Uterus (tissue), 4 donors: ENCODE data around the gene ADAM23. TPM values are rescaled to one million over a fixed set of nuclear protein-coding genes. Genes with fewer than 3 reads are reported as not detected.

ENCODE experiments used
- DNase-seq, 2 donors: peaks; one replicate each; pipeline ENCODE4 v3.0.0-alpha.2; 2019 to 2020
- H3K27ac ChIP-seq, 2 donors: fragments of 200-600 bp; sonication (generic); 1 replicate in 1 of 2; 2 replicates in 1 of 2; pipeline ENCODE4 v1.5.1; 2016 to 2018
- H3K27me3 ChIP-seq, 2 donors: fragments of 200-600 bp; sonication (generic); one replicate each; pipeline ENCODE4 v1.5.1; 2018 to 2019; ENCODE audit warnings: control low read depth in 1 of 2
- H3K36me3 ChIP-seq, 2 donors: fragments of 200-600 bp; sonication (generic); one replicate each; pipeline ENCODE4 v1.5.1; 2019; ENCODE audit warnings: control low read depth in 1 of 2
- H3K4me1 ChIP-seq, 2 donors: fragments of 200-600 bp; sonication (generic); one replicate each; pipeline ENCODE4 v1.5.1; 2018 to 2019; ENCODE audit warnings: control low read depth in 1 of 2
- H3K4me3 ChIP-seq, 2 donors: fragments of 200-600 bp; sonication (generic); 1 replicate in 1 of 2; 2 replicates in 1 of 2; pipeline ENCODE4 v1.5.1; 2018 to 2019; ENCODE audit warnings: mild to moderate bottlenecking in 1 of 2
- H3K9me3 ChIP-seq, 2 donors: fragments of 200-600 bp; sonication (generic); one replicate each; pipeline ENCODE4 v1.5.1; 2019; ENCODE audit warnings: control low read depth in 1 of 2
- POLR2A ChIP-seq, 2 donors: fragments of 450-650 bp; IDR thresholded peaks; one replicate each; pipeline ENCODE4 v1.6.1; 2016; ENCODE audit warnings: antibody characterized with exemption in 2 of 2, mild to moderate bottlenecking in 1 of 2, moderate library complexity in 1 of 2
- intact Hi-C: fragments of 100-400 bp; cut with DNase I; formaldehyde crosslinking; loops from one replicate; pipeline ENCODE4 v1.15.1; 2023; ENCODE audit warnings: low total_unique reads
- total RNA-seq, 4 donors: library from RNA; depleted of rRNA in 3 of 4; stranded (reverse); fragments of >200 nt in 3 of 4; gene quantifications; one replicate each; pipeline versions ENCODE4 v1.1.0 to v1.2.4, GENCODE V29; 2014 to 2023
- TF ChIP-seq, protein P1 (sequence below), 4 experiments: fragments of 200-600 bp in 2 of 4; fragments of 450-650 bp in 2 of 4; sonication (generic) in 2 of 4; IDR thresholded peaks; one replicate each; pipeline ENCODE4 v1.5.1; 2016 to 2019; ENCODE audit warnings: antibody characterized with exemption in 4 of 4, mild to moderate bottlenecking in 2 of 4, moderate library complexity in 1 of 4
- donor health status: DM: yes; HTN: yes; CAD: no.

Gene ADAM23
- total RNA-seq, 4 donors from 2014 or later, result 0.59 to 11.9 (median 2.4) TPM

DNA sequence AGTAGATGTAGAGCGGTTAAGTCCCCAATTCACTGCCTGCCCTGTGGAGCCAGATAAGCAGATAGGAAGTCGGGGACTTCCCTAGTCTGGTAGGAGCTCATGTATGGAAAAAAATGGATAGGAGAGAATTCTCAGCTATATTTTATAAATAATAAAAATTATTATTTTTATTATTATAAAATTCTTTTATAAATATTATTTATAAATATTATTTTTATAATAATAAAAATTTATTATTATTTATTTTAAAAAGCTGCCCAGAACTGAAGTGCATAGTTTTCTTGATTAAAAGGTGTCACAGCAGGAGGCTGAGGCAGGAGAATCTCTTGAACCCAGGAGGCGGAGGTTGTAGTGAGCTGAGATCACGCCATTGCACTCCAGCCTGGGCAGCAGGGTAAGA lies 97.4 kb downstream of the ADAM23 start:
- TF ChIP-seq, protein P1, sequence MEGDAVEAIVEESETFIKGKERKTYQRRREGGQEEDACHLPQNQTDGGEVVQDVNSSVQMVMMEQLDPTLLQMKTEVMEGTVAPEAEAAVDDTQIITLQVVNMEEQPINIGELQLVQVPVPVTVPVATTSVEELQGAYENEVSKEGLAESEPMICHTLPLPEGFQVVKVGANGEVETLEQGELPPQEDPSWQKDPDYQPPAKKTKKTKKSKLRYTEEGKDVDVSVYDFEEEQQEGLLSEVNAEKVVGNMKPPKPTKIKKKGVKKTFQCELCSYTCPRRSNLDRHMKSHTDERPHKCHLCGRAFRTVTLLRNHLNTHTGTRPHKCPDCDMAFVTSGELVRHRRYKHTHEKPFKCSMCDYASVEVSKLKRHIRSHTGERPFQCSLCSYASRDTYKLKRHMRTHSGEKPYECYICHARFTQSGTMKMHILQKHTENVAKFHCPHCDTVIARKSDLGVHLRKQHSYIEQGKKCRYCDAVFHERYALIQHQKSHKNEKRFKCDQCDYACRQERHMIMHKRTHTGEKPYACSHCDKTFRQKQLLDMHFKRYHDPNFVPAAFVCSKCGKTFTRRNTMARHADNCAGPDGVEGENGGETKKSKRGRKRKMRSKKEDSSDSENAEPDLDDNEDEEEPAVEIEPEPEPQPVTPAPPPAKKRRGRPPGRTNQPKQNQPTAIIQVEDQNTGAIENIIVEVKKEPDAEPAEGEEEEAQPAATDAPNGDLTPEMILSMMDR (IDR thresholded peaks at IDR 0.05), result no peak
- no peak for TF ChIP-seq POLR2A (IDR thresholded peaks at IDR 0.05)
- no peak for DNase-seq
- intact Hi-C loops, result no loop called here
- Histone ChIP-seq H3K4me3 (no peak overlapping the region), H3K4me1 (no peaks in the 10 kb centered on the region), H3K9me3 (no peaks in the 10 kb centered on the region), H3K36me3 (no peaks in the 10 kb centered on the region), H3K27me3 (no peaks in the 10 kb centered on the region), H3K27ac (no peak overlapping the region)

DNA sequence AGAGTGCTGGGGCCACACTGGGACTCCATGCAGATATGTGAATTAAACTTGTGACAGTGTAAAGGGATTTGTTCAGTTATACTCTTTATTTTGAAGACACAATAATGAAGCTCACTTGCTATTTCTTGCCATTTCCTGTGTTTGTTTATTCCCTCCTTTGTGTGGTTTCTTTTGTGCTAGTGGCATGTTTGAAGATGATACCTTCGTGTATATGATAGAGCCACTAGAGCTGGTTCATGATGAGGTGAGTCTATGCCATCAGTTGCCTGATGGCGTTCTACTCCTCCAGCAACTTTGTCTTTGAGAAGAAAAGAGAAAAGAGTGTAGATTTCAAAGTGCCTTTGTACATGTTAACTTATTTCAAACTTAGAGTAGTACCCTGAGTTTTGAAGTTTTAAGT lies 99.7 kb downstream of the ADAM23 start:
- Histone ChIP-seq H3K4me1 (no peaks in the 10 kb centered on the region), H3K36me3 (no peaks in the 10 kb centered on the region), H3K4me3 (no peak overlapping the region), H3K27me3 (no peaks in the 10 kb centered on the region), H3K9me3 (no peaks in the 10 kb centered on the region), H3K27ac (no peak overlapping the region)
- DNase-seq, result no peak
- TF ChIP-seq, protein P1 (IDR thresholded peaks at IDR 0.05), result no peak
- no peak for TF ChIP-seq POLR2A (IDR thresholded peaks at IDR 0.05)
- intact Hi-C loops, result no loop called here

DNA sequence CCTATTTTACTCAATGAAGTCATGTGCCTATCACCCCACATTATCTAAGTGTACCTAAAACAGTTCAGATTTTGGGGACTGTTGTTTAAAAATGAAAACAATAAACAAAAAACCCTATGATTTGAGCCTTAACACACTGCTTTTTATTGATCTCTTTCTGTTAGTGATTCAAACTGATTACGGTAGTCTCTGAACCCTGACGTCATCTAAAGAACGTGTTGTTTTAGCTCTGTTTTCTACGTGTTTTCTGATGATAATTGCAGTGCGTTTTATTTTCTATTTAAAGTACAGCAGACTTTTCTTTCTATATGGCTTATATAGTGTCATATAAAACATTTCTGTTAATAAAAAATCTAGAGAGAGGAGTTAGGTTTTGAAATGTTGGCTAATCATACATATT lies 105.1 kb downstream of the ADAM23 start:
- Histone ChIP-seq H3K9me3 (no peaks in the 10 kb centered on the region), H3K4me1 (no peaks in the 10 kb centered on the region), H3K36me3 (no peaks in the 10 kb centered on the region), H3K27me3 (no peaks in the 10 kb centered on the region), H3K4me3 (no peak overlapping the region), H3K27ac (no peak overlapping the region)
- TF ChIP-seq, protein P1 (IDR thresholded peaks at IDR 0.05), result no peak
- no peak for TF ChIP-seq POLR2A (IDR thresholded peaks at IDR 0.05)
- intact Hi-C loops, result no loop called here
- no peak for DNase-seq

DNA sequence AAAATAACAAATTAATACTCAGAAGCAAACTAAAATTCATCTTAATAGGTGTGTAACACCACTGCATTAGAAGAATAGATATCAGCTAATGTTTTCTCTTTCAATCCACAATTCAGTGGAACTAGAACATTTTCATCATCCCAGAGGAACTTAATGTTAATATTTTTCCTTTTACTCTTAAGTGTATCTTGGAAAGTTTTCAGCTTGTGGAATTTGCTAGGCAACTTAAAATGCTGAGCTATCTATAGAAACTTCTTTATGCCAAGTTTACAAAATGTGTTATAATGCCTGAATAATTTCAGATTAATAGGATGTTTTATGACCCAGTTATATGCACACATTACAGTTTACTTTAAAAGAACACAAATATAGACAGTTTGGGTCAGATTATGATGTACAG lies 112.4 kb downstream of the ADAM23 start:
- no peak overlapping the region for H3K4me3 ChIP-seq
- no peaks in the 10 kb centered on the region for H3K27me3 ChIP-seq
- H3K9me3 ChIP-seq, result no peaks in the 10 kb centered on the region
- no peak for TF ChIP-seq POLR2A (IDR thresholded peaks at IDR 0.05)
- TF ChIP-seq, protein P1 (IDR thresholded peaks at IDR 0.05), result no peak
- DNase-seq, result no peak
- no peaks in the 10 kb centered on the region for H3K36me3 ChIP-seq
- no peaks in the 10 kb centered on the region for H3K4me1 ChIP-seq
- intact Hi-C loops, result no loop called here
- H3K27ac ChIP-seq, result no peak overlapping the region

DNA sequence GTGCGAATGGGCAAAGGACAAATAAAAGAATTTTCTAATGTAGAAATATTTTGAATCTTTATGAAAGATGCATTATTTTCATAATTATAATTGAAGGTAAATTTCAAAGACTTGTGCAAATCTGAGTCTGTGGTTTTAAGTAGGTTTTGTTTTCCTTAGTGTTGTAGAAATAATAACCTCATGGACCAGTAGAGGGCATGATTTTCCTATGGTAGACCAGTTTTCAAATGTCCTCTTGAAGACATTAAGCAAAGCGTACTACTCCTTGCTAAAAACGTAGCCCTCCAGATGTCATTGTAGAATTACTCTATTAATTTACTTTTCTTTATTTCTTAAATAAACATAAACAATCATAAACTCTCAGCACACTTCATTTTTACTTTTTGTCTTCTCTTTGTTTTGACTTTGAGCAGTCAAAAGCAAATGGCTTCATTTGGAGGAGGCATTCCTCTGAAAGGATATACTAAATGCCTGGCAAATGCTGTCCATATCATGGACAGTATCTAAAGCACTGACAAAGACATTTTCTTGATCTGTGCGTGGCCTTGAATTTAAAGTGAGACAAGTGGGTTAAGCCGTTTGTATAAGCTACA lies 113.1 kb downstream of the ADAM23 start:
- TF ChIP-seq POLR2A (IDR thresholded peaks at IDR 0.05), result no peak
- TF ChIP-seq, protein P1 (IDR thresholded peaks at IDR 0.05), result no peak

More for the DNA sequence above, 113.1 kb downstream of the ADAM23 start:
- Histone ChIP-seq H3K4me1 (no peaks in the 10 kb centered on the region), H3K27me3 (no peaks in the 10 kb centered on the region), H3K4me3 (no peak overlapping the region), H3K36me3 (no peaks in the 10 kb centered on the region), H3K9me3 (no peaks in the 10 kb centered on the region), H3K27ac (no peak overlapping the region)
- no peak for DNase-seq
- intact Hi-C loops, result no loop called here
